Stimulated activated CD4-positive, alpha-beta T cell treated with anti-CD3 and anti-CD28 coated beads, Interleukin-1b, Interleukin-23, amount 100 ng/mL, for 48 hours (primary cell): ENCODE measurements around the gene EIF4H.
A peak's percentile ranks its signal among the peaks of the same experiment; 100 is the strongest.
"Not testable (repeated sequence)": the region's sequence is repeated elsewhere in the genome, so short reads cannot be mapped to it uniquely, and the experiment has no call there.

Experiments
- DNase-seq: peaks from one replicate; pipeline ENCODE4 v3.0.0-alpha.2; 2020

The EIF4H gene

DNA sequence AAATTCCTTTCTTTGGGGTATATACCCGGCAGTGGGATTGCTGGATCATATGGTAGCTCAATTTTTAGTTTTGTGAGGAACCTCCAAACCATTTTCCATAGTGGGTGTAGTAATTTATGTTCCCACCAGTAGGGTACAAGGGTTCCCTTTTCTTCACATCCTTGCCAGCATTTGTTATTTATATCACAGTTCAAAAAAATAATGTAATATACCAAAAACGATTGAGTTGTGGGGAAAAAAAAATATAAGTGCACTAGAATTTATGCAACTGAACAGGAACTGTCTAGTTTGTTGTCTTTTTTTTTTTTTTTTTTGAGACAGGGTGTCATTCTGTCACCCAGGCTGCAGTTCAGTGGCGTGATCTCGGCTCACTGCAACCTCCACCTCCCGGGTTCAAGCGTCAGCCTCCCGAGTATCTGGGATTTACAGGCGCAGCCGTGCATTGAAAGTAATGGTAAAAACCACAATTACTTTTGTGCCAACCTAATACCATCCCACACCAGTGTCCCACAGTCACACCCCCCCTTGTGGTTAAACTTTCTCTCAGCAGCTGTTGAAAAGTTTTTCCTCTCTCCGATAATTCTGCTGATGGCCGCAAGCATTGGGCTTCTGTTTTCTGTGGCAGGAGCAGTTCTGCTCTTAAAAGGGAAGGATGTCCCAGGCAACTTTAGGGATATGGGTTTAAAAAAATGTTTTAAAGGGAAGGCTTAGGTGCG, 28.8 kb downstream of the EIF4H start:
- no peak for DNase-seq

- DNase-seq: no peak
Measured at GRCh38 chr7:74203956-74204618, 29.9 kb downstream of the EIF4H start.

DNA sequence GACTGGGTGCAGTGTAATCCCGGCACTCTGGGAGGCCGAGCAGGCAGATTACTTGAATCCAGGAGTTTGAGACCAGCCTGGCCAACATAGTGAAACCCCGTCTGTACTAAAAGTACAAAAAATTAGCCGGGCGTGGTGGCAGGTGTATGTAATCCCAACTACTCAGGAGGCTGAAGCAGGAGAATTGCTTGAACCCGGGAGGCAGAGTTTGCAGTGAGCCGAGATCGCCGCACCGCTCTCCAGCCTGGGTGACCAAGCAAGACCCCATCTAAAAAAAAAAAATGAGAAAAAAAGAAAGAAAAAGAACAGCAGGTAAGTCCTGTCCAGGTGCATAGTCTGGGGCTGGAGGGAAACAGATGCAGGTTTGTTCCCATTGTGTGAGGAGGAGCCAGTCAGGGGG, 31.9 kb downstream of the EIF4H start:
- not testable (repeated sequence) for DNase-seq

DNA sequence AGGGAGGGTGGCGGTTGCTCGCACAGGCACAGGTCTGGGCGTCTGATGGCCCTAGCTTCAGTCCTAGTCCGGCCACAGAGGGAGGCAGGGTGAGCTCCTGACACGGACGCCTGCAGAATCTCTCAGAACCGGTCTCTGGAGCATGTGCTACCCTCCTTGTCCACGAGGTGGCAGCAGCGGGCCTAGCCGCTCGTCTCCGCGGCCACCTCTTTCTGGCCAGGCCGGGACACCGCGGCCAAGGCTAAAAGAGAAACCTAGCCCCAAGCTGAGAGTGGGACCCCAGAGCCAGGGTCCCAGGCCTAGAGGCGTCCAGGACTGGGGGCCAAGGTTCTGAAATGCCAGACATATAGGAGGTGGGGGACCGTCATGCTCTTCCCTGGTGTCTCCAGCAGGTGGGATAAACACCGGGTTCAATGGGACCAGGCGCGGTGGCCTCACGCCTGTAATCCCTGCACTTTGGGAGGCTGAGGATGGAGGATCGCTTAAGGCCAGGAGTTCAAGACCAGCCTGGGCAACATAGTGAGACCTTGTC, 32.5 kb downstream of the EIF4H start:
- peak; percentile 71 for DNase-seq

DNA sequence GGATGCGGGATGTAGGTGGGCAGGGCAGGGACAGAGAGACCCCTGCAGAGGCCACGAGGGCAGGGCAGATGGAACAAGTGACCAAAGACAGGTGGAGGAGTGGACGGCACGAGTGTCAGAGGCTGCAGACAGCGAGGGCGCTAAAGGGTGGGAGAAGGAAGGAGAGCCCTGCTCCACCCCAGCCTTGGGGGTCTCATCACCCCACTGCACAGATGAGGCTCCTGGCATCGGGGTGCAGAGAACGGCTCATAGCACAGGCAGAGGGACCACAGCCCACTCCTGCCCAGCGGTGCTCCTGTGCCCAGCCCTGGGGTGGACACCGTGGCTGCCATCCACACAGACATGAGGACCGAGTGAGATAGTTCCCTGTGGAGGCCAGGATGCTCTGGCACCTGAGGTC, 33.4 kb downstream of the EIF4H start:
- DNase-seq: no peak

- DNase-seq: not testable (repeated sequence)
Measured at GRCh38 chr7:74208241-74208640, 34.1 kb downstream of the EIF4H start.

GRCh38 chr7:74212661-74213060, 38.5 kb downstream of the EIF4H start:
- DNase-seq: no peak

- no peak for DNase-seq
Measured at GRCh38 chr7:74214816-74215630, 40.9 kb downstream of the EIF4H start.

- no peak for DNase-seq
Measured at GRCh38 chr7:74215921-74216320, 41.8 kb downstream of the EIF4H start.

DNA sequence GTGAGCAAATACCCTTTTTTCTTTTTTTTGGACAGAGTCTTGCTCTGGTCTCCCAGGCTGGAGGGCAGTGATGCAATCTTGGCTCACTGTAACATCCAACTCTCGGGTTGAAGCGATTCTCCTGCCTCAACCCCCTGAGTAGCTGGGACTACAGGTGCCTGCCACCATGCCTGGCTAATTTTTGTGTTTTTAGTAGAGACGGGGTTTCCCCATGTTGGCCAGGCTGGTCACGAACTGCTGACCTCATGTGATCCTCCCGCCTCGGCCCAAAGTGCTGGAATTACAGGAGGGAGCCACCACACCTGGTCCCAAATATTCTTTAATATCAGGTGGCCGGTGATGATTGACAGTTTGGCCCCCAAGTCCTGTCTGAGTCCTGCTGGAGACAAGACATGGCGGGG, 42.2 kb downstream of the EIF4H start:
- no peak for DNase-seq

DNA sequence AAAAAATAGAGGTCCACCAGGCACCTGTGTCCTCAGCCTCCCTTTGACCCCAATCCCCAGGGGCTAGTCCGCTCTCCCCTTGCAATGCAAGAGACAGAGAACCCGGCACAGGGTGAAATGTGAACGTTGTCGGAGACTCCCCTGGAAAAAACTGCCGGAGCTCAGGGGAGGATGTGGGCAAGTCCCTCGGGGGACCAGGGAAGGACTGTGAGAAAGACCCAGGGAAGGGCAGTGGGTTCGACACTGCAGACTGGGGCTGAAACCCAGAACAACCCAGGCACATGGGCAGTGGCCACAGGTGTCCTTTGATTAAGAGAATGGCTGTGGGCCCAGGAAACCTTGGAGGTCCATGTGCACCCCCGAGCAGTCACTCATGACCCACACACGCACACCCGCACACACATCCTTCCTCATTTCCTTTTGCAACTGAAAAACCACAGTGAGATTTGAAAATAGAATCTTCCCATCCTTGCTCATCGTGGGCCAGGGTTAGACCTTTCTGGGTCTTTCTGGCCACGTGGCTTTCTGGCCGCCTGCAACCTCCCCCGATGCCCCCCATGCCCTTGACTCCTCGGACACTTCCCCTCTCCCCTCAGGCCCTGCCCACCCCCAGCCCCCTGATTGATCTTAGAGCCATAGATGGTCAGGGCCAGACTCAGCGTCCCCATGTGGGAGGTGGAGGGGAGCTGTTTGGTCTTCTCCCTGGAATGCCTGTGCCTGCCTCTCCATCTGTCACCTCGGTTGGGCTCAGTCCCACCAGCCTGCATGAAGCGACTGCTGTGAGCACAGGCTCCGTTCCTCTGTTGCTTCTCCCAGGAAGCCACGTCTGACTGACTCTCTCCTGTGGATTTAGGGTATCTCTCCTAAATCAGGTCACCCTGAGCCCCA, 43.5 kb downstream of the EIF4H start:
- DNase-seq: no peak

- DNase-seq: no peak
Measured at GRCh38 chr7:74218343-74218698, 44.2 kb downstream of the EIF4H start.

DNA sequence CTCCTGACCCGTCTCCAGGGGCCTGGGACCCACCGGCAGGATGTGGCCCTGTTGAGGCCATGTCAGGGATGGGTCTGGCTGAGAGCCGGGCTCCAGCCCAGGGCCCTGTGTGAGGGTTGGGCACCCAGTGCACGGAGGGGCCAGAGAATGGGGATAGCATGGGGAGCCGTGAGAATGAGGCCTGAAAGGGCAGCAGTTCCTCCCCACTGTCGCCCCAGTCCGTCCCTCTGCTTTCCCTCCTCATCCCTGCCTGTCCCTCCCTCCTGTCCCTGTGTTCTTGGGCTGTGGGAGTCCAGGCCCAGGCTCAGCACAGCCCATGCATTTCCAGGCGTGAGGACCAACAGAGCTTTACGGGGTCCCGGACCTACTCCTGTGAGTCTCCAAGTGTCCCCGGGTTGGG, 45.3 kb downstream of the EIF4H start:
- DNase-seq: no peak

GRCh38 chr7:74220229-74220628, 46.1 kb downstream of the EIF4H start:
- no peak for DNase-seq

DNA sequence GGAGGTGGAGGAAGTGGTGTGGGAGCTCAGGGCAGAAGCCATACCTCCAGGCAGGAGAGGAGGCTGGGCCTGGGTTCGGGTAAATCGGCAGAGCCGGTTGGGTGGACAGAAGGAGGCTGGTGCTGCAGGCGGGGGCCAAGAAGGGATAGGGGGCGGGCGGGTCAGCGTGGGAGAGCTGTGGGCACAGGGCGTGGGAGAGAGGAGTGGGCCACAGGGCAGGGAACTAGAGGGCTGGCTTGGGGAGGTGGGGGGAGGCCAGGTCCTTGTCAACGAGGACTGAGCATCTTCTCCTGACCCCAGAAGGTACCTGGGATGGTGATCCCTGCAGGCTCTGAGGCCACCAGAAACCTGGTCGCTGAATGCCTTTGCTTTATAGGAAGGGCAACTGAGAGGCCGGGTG, 47.6 kb downstream of the EIF4H start:
- no peak for DNase-seq

- no peak for DNase-seq
Measured at GRCh38 chr7:74222851-74223710, 48.9 kb downstream of the EIF4H start.

GRCh38 chr7:74223711-74224510, 49.8 kb downstream of the EIF4H start:
- no peak for DNase-seq

- no peak for DNase-seq
Measured at GRCh38 chr7:74224511-74224832, 50.3 kb downstream of the EIF4H start.

GRCh38 chr7:74224907-74225306, 50.8 kb downstream of the EIF4H start:
- not testable (repeated sequence) for DNase-seq

- DNase-seq: no peak
Measured at GRCh38 chr7:74225400-74225799, 51.2 kb downstream of the EIF4H start.

DNA sequence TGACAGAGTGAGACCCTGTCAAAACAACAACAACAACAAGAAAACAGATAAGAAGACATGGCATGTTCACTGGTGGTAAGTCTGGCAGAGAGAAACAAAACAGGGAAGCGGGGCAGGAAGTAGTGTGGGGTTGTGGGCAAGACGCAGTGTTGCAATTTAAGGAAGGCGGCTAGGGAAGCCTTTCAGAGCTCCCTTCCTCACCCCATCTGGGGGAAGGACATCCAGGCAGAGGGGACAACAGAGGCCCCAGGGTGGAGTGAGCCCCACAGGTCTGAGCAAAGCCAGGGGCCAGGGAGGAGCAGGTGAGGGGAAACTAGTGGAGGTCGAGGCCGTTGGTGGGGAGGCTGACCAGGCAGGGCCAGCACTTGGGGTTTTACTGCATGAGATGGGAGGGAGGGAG, 52.5 kb downstream of the EIF4H start:
- DNase-seq: no peak
